Aorta (tissue), 5 donors: ENCODE results near the gene SYT9. TPM values are rescaled to one million over a fixed set of nuclear protein-coding genes. Genes with fewer than 3 reads are reported as not detected.

Source experiments
- ATAC-seq: fragments of 200-7000 bp; cut with Tn5 transposase; one replicate; pipeline ENCODE4 v1.9.1; 2022; ENCODE audit warnings: moderate library complexity; ENCODE audit not compliant: low FRiP score
- DNase-seq, 2 donors: peaks; one replicate each; pipeline ENCODE4 v3.0.0-alpha.2; 2020
- H3K27ac ChIP-seq, 2 donors: one replicate each; pipeline ENCODE4 v1.5.1; 2013; ENCODE audit warnings: low read length in 2 of 2, mild to moderate bottlenecking in 2 of 2, moderate library complexity in 2 of 2, control low read depth in 1 of 2, inconsistent platforms in 1 of 2, low read depth in 1 of 2
- H3K27me3 ChIP-seq, 2 donors: one replicate each; pipeline ENCODE4 v1.6.1; 2013; ENCODE audit warnings: control low read depth in 1 of 2, low read length in 1 of 2, mild to moderate bottlenecking in 1 of 2, moderate library complexity in 1 of 2; ENCODE audit not compliant: insufficient read depth in 2 of 2, control insufficient read depth in 1 of 2
- H3K36me3 ChIP-seq, 2 donors: one replicate each; pipeline ENCODE4 v1.6.1; 2013; ENCODE audit warnings: control low read depth in 1 of 2, low read length in 1 of 2, mild to moderate bottlenecking in 1 of 2; ENCODE audit not compliant: insufficient read depth in 2 of 2, control insufficient read depth in 1 of 2
- H3K4me1 ChIP-seq, 2 donors: one replicate each; pipeline ENCODE4 v1.6.1; 2013; ENCODE audit warnings: low read length in 2 of 2, control low read depth in 1 of 2, mild to moderate bottlenecking in 1 of 2, moderate library complexity in 1 of 2; ENCODE audit not compliant: insufficient read depth in 2 of 2, control insufficient read depth in 1 of 2
- H3K4me3 ChIP-seq, 2 donors: one replicate each; pipeline ENCODE4 v1.5.1; 2013; ENCODE audit warnings: low read length in 2 of 2, control low read depth in 1 of 2, mild to moderate bottlenecking in 1 of 2
- H3K9me3 ChIP-seq: one replicate; pipeline ENCODE4 v1.6.1; 2013; ENCODE audit warnings: mild to moderate bottlenecking, low read length; ENCODE audit not compliant: control insufficient read depth
- WGBS, 2 donors: extraction: QIAGEN DNeasy Blood & Tissue Kit; methylation state at CpG; one replicate each; pipeline ENCODE4 v1.1.7; 2013; 5-methylcytosine and 5-hydroxymethylcytosine counted together
- intact Hi-C, 2 donors: fragments of 100-400 bp; cut with DNase I; formaldehyde crosslinking; loops; one replicate each; pipeline versions ENCODE4 v1.14.2 to v1.15.0; 2022
- polyA plus RNA-seq, 2 donors: library from polyadenylated mRNA; stranded (reverse); fragments of 200-250 nt; gene quantifications; one replicate each; pipeline ENCODE4 v1.2.3, GENCODE V29; 2013
- total RNA-seq, 2 donors: library from RNA; stranded (reverse); fragmentation: NEBNext Ultra II Directional; extraction: Animal tissue kit (Norgen Biotek cat#: 25700); gene quantifications; one replicate each; pipeline ENCODE4 v1.2.1, GENCODE V29; 2021
- donor health status: healthy with polysubstance abuse.
- donor health status: Bipolar disorder and iron deficiency.
- donor health status: DM: no; HTN: no; CAD: no.
- donor health status: DM: no; HTN: no; CAD: no.
- donor health status: DM: yes; HTN: yes; CAD: no.

SYT9 gene
- total and polyA plus RNA-seq, 4 donors, result 0.08 to 0.38 (median 0.22) TPM

DNA sequence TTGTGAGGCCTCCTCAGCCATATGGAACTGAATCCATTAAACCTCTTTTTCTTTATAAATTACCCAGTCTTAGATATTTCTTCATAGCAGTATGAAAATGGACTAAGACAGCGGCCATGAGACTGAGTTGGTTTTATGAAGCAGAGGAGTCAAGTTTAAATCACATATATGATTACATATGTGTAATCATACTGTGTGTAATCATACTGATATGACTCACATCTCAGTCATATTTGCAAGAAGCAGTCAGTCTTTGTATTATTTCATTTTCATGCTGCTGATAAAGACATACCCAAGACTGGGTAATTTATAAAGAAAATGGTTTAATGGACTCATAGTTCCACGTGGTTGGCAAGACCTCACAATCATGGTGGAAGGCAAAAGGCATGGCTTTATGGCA lies 89.8 kb downstream of the SYT9 start:
- Histone ChIP-seq H3K4me3 (no peak overlapping the region), H3K27me3 (no peaks in the 10 kb centered on the region), H3K4me1 (no peaks in the 10 kb centered on the region), H3K36me3 (no peaks in the 10 kb centered on the region), H3K27ac (no peak overlapping the region), H3K9me3 (no peaks in the 10 kb centered on the region)
- 73 to 74% methylated on average over 2 of the region's 2 CpGs for WGBS, 2 donors
- DNase-seq (no peak), ATAC-seq (no peak)
- intact Hi-C loops, result no loop called here

DNA sequence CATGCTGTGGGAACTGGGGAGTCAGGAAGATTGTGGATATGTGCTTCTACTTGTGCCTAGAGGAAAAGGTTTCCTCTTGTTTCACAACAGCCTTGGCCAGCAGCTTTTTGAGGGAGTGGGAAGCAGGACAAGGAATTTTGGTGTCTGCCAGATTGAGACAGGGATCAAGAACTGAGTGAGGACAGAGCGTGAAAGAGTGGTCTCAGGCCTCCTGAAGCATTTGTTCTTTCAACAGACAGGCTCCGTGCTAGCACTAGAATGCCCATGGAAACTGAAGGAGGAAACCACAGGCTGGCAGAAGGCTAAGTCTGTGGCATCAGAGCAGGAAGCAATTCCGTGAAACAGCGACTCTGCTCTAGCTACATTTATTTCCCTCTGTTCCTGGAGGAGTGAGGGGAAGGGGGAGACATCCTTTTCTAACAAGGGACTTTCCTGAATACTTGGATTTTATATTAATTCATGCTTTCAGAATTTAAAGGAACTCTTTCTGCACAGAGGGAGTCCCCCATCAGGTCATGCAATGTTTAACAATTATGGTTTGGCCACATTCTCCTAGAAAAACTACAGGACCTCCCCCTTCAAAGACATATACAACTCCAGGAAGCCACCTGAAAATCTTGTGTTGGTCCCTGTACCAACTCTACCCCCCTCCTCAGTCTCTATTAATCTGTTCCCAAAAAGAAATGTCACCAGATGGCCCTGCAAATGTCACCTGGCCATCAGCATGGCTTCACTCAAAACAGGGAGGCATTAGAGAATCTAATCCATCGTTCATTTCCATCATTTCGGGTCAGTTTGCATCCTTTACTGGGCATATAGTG lies 96.1 kb downstream of the SYT9 start:
- Histone ChIP-seq H3K27ac (no peak overlapping the region), H3K9me3 (no peaks in the 10 kb centered on the region)
- intact Hi-C loops, result no loop called here

DNA sequence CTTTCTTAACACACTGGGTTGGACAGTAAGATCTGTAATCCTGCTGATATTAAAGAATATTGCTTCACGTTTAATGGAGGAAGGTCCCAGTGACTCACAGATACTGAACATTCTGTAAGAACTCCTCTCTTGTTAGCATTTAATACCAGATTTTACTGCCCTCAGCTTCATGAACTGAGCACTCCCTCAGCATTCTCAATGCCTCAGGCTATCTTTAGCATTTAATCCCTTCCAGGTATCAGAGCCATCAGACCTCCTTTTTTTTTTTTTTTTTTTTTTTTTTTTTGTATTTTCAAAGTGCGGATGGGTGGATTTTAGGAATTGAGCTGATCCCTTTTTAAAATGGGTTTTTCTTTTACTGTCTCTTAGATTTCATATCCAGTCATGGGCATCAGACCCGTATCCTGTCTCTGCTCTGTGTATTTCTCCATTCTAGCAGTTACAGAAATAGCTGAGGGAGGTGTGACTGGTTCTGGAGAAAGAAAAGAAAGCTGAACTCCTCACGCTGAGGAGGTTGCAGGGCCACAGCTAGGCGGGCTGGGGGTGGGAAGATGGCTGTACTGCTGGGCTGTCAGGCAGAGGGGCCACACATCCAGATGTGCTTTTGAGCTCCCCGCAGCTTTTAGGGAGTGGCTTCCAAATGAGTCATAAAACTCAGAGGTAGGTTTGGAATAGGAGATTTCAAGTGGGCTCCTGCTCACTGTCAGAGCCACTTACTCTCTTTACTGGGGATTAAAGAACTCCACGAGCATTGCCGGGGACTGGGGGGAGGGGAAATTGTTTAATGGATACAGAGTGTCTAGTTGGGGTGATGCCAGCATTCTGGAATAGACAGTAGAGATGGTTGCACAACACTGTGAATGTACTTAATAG lies 97.0 kb downstream of the SYT9 start:
- Histone ChIP-seq H3K4me3 (no peak overlapping the region), H3K4me1 (no peaks in the 10 kb centered on the region), H3K9me3 (no peaks in the 10 kb centered on the region), H3K27me3 (no peaks in the 10 kb centered on the region), H3K36me3 (no peaks in the 10 kb centered on the region), H3K27ac (no peak overlapping the region)
- intact Hi-C loops, result no loop called here
- DNase-seq (no peak), ATAC-seq (no peak)
- WGBS, 2 donors, result 33 to 38% methylated on average over 8 of the region's 8 CpGs

More for the DNA sequence above, 96.1 kb downstream of the SYT9 start:
- Histone ChIP-seq H3K4me1 (no peaks in the 10 kb centered on the region), H3K27me3 (no peaks in the 10 kb centered on the region), H3K4me3 (no peak overlapping the region), H3K36me3 (no peaks in the 10 kb centered on the region)
- no peak for ATAC-seq
- 66 to 75% methylated on average over 6 of the region's 6 CpGs for WGBS, 2 donors
- DNase-seq, result no peak

DNA sequence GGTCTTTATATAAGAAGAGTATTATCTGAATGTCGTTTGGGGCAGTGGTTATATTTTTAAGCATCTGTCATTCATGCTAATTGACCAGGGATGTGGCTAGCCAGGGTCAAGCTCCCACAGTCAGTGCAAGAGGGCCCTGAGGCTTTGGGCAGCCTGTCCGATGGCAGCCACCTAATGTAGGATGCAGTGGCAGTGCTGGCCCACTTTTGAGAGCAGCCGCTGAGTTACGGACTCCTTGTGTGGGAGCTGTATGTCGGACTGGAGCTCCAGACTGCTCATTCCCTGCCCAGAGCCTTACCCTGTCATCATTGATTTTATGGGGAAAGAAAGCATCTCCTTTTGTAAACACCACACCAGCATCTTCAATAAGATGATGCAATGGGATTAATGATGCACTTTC lies 99.5 kb downstream of the SYT9 start:
- ATAC-seq (no peak), DNase-seq (no peak)
- no peaks in the 10 kb centered on the region for H3K9me3 ChIP-seq
- no peaks in the 10 kb centered on the region for H3K36me3 ChIP-seq
- intact Hi-C loops, result no loop called here
- no peak overlapping the region for H3K27ac ChIP-seq
- no peaks in the 10 kb centered on the region for H3K4me1 ChIP-seq
- 51 to 70% methylated on average over 5 of the region's 5 CpGs for WGBS, 2 donors
- peaks cover 0 to 2% of the 10 kb centered on the region in 2 donors for H3K27me3 ChIP-seq
- no peak overlapping the region for H3K4me3 ChIP-seq

DNA sequence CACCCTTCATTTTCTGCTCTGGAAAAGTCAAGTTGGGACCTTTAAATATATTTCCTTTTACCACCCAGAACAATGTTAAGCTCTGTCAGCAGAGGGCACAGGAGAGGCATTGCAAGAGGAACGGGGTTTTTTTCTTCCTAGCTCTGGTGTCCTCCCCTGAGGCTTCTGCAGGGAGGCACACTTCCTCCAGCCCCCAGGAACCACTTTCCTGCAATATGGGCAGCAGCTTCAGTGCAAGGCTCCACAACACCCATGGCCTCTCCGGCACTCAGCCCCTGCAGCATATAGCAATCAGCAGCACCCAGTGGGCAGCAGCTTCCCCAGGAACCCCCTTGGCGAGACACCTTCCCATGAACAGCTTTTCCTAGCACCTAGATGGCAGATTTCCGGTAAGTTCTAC lies 101.4 kb downstream of the SYT9 start:
- 44 to 45% methylated on average over 4 of the region's 4 CpGs for WGBS, 2 donors
- H3K4me3 ChIP-seq, result no peak overlapping the region
- peaks cover 0 to 2% of the 10 kb centered on the region in 2 donors for H3K27me3 ChIP-seq
- no peaks in the 10 kb centered on the region for H3K4me1 ChIP-seq
- no peak for DNase-seq
- H3K36me3 ChIP-seq, result no peaks in the 10 kb centered on the region
- no peak for ATAC-seq
- H3K27ac ChIP-seq, result no peak overlapping the region
- H3K9me3 ChIP-seq, result no peaks in the 10 kb centered on the region
- intact Hi-C loops, result no loop called here

DNA sequence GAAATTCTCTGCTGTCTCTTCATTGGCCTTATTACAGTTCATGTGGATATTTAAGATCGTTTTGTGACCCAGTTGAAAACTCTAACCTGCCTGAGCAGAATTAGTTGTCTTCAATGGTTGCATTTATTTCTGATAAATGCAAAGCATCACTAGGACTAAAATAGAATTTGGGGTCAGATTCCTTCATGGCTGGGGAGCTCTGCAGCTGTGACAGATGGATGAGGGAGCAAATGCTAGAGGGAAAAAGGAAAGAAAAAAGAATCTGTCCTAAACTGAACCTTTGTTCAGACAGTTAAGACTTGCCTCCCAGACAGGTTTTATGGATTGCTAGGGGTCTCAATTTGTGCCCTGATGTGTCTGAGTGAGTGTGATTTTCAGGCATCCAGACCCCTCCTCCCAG lies 113.0 kb downstream of the SYT9 start:
- Histone ChIP-seq H3K4me1 (no peaks in the 10 kb centered on the region), H3K27ac (no peak overlapping the region), H3K4me3 (no peak overlapping the region), H3K9me3 (no peaks in the 10 kb centered on the region), H3K36me3 (no peaks in the 10 kb centered on the region), H3K27me3 (no peaks in the 10 kb centered on the region)
- intact Hi-C loops, result no loop called here
- no peak for ATAC-seq
- WGBS, 2 donors, result 48 to 50% methylated on average over 1 of the region's 1 CpG
- DNase-seq, result no peak

DNA sequence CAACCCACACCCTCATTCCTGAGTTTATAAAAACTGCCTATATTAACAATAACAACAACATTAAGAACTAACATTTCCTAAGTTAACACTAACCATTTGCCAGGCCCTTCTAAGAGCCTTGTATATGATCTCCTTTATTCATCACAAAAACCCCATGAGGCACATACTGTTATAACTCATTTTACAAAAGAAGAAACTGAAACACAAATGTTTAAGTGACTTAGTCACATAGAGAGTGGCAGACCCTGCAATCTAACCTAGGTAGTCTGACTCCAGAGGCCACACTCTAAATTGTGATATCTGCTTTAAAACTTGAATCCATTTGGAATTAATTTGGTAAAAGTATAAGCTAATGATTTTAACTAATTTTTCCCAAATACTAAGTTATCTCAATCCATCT lies 116.1 kb downstream of the SYT9 start:
- ATAC-seq (no peak), DNase-seq (no peak)
- Histone ChIP-seq H3K4me1 (no peaks in the 10 kb centered on the region), H3K9me3 (no peaks in the 10 kb centered on the region), H3K36me3 (no peaks in the 10 kb centered on the region), H3K27ac (no peak overlapping the region), H3K27me3 (no peaks in the 10 kb centered on the region), H3K4me3 (no peak overlapping the region)
- intact Hi-C loops, result no loop called here

DNA sequence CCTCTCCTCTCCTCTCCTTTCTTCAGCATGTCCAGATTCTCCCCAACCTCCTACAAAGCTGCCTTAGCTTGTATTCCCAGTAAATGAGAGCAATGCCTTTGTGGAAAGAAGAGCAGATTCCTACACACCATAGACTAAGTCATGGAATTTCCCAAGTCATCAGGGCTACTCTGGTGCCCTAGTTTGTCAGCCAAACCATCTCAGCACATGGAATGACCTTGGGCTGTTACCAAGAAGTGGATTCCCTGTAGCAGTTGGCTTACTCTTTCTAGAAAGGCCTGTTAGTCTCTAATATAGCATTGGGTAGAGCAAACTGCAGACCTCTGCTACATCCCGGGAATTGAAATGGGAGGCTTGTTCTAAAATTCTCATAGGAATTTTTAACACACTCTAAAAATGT lies 124.7 kb downstream of the SYT9 start:
- intact Hi-C loops, result no loop called here
- H3K4me1 ChIP-seq, result no peaks in the 10 kb centered on the region
- no peak overlapping the region for H3K4me3 ChIP-seq
- H3K27me3 ChIP-seq, result no peaks in the 10 kb centered on the region
- H3K36me3 ChIP-seq, result no peaks in the 10 kb centered on the region
- ATAC-seq (no peak), DNase-seq (no peak)
- H3K9me3 ChIP-seq, result no peaks in the 10 kb centered on the region
- 87 to 92% methylated on average over 1 of the region's 1 CpG for WGBS, 2 donors
- no peak overlapping the region for H3K27ac ChIP-seq

DNA sequence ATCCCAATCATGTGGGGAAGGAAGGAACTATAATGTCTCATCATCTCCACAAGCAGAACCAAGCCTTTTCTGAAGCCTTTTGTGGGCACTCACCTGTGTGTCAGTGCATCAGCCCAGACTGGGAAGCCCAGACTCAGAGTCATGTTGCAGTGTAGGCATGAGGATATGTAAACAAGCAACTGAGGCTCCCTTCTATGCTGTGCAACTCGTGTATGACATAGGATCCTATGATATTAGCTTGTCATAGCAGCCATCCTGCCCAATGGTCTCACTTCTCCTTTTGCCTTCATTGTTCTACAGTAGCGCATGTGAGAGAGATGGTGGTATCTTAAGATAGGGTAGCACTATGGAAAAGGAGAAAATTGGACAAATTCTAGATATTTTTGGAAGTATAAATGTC lies 130.2 kb downstream of the SYT9 start:
- no peak overlapping the region for H3K27ac ChIP-seq
- H3K9me3 ChIP-seq, result no peaks in the 10 kb centered on the region
- H3K27me3 ChIP-seq, result no peaks in the 10 kb centered on the region
- ATAC-seq (no peak), DNase-seq (no peak)
- WGBS, 2 donors, result 57 to 65% methylated on average over 2 of the region's 2 CpGs
- no peaks in the 10 kb centered on the region for H3K4me1 ChIP-seq
- intact Hi-C loops, result no loop called here
- no peaks in the 10 kb centered on the region for H3K36me3 ChIP-seq
- no peak overlapping the region for H3K4me3 ChIP-seq
